ENCODE measurements around the gene CHRNA3.
A peak's percentile ranks its signal among the peaks of the same experiment; 100 is the strongest.

DNA sequence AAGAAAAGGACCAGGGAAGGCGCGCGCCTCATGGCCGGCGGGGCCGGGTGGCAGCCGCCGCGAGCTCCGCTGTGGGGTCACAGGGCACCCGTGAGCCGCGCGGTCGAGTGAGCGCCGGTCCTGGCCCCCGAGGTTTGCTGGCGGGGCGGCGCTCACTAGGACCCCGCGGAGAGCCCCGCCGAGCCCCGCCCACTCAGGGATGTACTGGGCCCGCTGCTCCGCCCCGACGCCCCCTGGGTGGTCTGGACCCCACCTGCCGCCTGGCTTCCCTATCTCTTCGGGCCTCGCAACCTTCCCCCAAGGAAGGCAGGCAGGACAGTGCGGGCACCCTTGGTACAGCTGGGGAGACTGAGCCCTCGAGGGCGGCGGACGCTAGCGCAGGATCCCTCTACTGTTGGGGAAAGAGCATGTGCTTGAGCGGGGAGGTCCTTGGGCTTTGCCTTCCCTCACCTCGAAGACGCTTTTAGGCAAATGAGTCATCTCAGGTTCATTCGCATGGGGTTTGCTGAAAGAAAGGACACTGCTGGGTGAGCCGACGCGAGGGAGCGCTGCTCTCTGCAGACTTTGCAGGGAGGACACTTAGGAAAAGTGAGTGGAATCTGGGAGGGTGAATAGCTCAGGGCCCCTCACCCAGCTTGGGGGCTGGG, 20.4 kb upstream of the CHRNA3 start, which contains the start of gene CHRNB4:
- peak; percentile 31 for TF ChIP-seq CTCF (IDR thresholded peaks at IDR 0.05)
- peak; percentile 47 for TF ChIP-seq EZH2phosphoT487 (IDR thresholded peaks at IDR 0.05)
- no peak for TF ChIP-seq EZH2 (IDR thresholded peaks at IDR 0.05)

Data from neural progenitor cell (in vitro differentiated cells).